Transverse colon (tissue), 3 donors: ENCODE measurements around the gene LMTK3.

Experiments
- CTCF ChIP-seq, 5 experiments: fragments of 200-600 bp in 3 of 5; fragments of 450-650 bp in 2 of 5; sonication (generic) in 3 of 5; IDR thresholded peaks; 1 replicate in 2 of 5; 2 replicates in 3 of 5; pipeline ENCODE4 v1.5.1; 2016 to 2017; ENCODE audit warnings: antibody characterized with exemption in 5 of 5, inconsistent platforms in 3 of 5, mild to moderate bottlenecking in 2 of 5, moderate library complexity in 1 of 5
- EP300 ChIP-seq: sonication (generic); formaldehyde crosslinking; IDR thresholded peaks from one replicate; pipeline ENCODE4 v1.6.1; 2017; ENCODE audit warnings: antibody characterized with exemption, low read depth
- POLR2A ChIP-seq: fragments of 450-650 bp; IDR thresholded peaks from one replicate; pipeline ENCODE4 v1.6.1; 2016; ENCODE audit warnings: antibody characterized with exemption, mild to moderate bottlenecking, moderate library complexity

GRCh38 chr19:48461982-48462655, 49.5 kb downstream of the LMTK3 start:
- TF ChIP-seq POLR2A = no peak
- no peak for TF ChIP-seq CTCF (IDR thresholded peaks at IDR 0.05)
- TF ChIP-seq EP300 = no peak
